Measurements from ENCODE around the gene HDGF.

HDGF gene

GRCh38 chr1:156692925-156693847 lies 58.3 kb downstream of the HDGF start:
- no peak for DNase-seq

- DNase-seq = no peak
Observed at GRCh38 chr1:156692441-156692924, 59.0 kb downstream of the HDGF start.
